C4-2B (cell line): ENCODE data around the gene MIB2.

Experiments used
- H3K27ac ChIP-seq: fragments of 450-650 bp; 2 replicates; pipeline ENCODE4 v1.5.1; 2017
- CTCF ChIP-seq: fragments of 450-650 bp; conservative IDR thresholded peaks from 2 replicates; pipeline ENCODE4 v1.5.1; 2017; ENCODE audit warnings: mild to moderate bottlenecking
- ZFX ChIP-seq: fragments of 450-650 bp; IDR thresholded peaks from 2 replicates; pipeline ENCODE4 v1.6.1; 2017

MIB2 gene

GRCh38 chr1:1619917-1620361 lies 4.6 kb downstream of the MIB2 start:
- no peak overlapping the region for H3K27ac ChIP-seq
- TF ChIP-seq CTCF: no peak; the same call in 1 of the 2 replicates

- no peak overlapping the region for H3K27ac ChIP-seq
- no peak; the same call in 1 of the 2 replicates for TF ChIP-seq CTCF
- TF ChIP-seq ZFX: no peak
These were observed 5.3 kb downstream of the MIB2 start for GRCh38 chr1:1620433-1621139.

GRCh38 chr1:1621173-1622009 lies 6.1 kb downstream of the MIB2 start:
- TF ChIP-seq ZFX: no peak
- no peak for TF ChIP-seq CTCF
- H3K27ac ChIP-seq: no peak overlapping the region

GRCh38 chr1:1622010-1622787 lies 6.9 kb downstream of the MIB2 start:
- no peak for TF ChIP-seq CTCF
- TF ChIP-seq ZFX: no peak
- H3K27ac ChIP-seq: no peak overlapping the region

- no peak overlapping the region for H3K27ac ChIP-seq
- TF ChIP-seq ZFX: no peak
- TF ChIP-seq CTCF: no peak
These were observed 7.4 kb downstream of the MIB2 start for GRCh38 chr1:1622788-1623094.

GRCh38 chr1:1623181-1623630 lies 7.9 kb downstream of the MIB2 start:
- TF ChIP-seq ZFX (no peak), CTCF (no peak)
- H3K27ac ChIP-seq: no peak overlapping the region
